ENCODE results near the gene FKBP2.

The FKBP2 gene

DNA sequence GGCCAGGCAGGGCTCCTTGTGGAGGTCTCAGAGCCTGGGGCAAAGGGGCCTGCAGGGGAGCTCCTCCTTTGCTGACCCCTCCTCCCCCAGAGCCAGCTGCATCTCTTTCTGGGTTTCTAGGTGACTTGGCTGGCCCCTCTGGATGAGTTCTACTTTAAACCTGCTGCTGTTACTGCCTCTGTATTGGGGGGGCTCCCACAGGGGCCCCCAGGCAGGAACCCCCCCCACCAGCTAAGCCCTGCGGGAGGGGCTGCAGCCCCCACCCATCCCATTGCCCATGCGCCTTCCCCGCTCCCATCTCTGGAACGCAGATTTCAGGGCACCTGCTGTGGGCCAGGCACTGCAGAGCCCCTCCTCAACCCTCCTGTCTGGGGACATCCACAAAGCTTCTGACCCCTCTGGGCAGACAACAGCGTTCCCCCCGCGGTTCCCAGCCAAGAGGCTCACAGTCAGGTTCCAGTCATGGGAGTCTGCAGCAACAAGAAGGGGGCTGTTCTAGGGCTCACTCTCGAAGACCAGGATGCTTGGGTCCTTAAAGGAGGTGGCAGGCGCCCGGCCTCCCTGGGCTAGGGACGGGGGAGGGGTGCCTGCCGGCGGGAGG, 9.6 kb downstream of the FKBP2 start:
- no peak for DNase-seq

DNA sequence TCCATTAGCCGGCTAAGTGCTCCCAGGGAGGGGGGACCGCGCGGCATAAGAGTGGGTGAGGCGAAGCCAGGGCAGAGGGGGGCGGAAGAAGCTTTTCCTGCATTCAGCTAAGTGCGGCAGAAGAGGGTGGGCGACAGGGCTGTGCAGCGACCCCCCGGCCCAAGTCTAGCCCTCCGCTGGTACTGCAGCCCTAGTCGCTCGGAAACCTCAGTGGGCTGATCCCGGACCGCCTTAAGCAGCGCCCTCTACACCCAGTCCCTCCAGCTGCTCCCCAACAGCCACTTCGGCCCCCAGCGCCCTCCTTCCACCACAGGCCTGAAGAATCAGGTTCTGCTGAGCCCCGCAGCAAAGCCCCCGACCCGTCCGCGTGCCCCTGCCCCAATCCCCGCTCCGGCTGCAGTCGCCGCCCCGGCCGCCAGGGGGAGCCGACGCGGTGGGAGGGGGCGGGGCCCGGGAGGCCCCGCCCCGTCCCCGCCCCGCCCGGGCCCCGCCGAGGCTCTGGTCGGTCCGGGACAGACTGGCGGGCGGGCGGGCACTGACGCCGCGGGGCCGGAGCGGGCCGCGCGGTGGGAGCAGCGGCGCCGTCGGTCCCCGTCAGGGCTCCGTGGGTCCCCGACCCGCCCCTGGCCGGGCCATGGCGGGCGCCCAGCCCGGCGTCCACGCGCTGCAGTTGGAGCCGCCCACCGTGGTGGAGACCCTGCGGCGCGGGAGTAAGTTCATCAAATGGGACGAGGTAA, 10.3 kb downstream of the FKBP2 start, which contains the start of gene PLCB3:
Gene PLCB3 (plus strand): TSS at position 515 of the 737 bp plus-strand sequence. CDS start 120 bp downstream, at position 635.
- DNase-seq, result no peak

DNA sequence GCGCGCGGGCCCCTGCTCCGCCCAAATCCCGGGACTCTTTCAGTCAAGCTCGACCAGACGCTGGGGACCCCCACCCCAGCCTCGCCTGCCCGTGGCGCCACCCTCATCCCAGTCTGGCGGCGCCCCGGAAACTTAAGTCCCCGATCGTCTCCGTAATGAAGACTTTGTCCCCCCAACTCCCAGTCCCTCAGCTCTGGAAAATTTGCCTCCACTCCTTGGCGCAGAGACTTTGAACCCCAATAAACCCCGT, 10.8 kb downstream of the FKBP2 start:
- no peak for DNase-seq

DNA sequence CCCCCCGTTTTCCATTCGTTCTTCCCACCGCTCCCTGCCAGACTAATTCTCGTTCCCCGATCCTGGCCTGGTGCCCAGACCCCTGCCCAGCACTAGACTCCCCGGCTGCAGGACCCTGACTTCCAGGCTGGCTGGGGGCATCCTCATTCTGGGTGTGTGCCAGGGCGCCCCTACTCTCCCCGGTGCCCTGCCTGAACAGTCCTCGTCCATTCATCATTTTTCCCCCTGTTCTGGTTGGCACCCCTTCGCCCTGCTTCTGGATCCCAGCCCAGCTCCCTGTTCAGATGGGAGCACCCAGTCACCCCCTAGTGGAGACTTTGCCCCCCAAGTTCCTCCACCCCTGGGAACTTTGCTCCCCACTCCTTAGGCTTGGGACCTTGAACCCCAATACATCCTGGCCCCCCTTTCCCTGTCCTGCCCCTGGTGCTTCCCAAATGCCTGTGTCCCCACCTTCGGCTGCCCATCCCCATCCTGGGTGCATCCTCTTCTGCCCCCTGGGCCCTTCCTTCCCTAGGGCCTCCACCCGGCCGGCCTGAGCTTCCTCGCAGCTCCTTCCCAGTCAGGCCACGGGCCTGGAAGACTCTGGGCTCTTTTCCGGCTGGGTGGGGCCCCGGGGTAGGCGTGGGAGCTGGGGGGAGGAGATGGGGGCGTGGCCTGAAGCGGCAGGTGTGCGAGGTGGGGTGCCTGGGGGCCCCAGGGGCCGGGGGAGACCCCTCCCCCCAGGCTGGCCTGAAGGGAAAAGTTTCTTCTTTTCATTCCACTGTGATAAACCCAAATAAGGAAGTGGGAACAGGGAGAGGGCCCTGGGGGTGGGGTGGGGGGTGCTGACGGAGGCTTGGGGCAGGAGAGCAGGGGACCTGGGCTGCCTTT, 11.3 kb downstream of the FKBP2 start:
- no peak for DNase-seq

DNA sequence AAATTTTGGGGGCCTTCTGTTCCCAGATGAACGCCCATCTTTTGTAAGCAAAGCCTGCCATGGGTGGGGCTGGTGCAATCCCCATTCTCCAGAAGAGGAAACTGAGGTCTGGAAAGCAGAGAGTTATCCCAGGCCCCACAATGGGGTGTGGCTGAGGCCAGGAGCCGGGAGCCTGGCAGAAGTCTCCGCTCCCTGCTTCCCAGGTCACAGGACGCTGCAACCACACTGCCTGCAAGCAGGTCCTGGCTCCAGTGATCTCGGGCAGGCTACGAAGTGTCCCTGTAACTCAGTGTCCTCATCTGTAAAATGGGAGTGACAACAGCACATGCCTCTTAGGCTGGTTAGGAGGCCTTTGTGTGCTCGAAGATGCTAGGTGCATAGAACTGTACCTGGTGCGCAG, 12.1 kb downstream of the FKBP2 start:
- DNase-seq, result no peak

DNA sequence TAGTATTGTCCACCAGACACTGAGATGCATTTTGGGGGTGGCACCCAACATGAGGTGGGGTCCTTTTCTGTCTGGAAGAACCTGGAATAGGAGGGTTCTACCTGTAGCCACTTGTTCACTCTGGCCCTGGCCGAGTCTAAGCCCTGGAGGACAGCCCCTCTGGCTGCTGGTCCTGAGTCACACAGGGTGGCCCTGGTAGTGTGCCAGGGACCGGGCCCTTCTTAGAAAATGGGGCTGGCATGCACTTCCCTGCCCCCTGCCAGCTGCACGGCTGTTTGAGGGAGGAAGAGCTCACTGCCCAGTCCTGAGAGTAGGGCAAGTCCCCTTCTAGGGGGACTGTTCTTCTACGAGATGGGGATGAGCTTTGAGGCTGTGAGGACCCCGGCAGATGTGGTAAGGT, 12.6 kb downstream of the FKBP2 start:
- DNase-seq, result no peak

DNA sequence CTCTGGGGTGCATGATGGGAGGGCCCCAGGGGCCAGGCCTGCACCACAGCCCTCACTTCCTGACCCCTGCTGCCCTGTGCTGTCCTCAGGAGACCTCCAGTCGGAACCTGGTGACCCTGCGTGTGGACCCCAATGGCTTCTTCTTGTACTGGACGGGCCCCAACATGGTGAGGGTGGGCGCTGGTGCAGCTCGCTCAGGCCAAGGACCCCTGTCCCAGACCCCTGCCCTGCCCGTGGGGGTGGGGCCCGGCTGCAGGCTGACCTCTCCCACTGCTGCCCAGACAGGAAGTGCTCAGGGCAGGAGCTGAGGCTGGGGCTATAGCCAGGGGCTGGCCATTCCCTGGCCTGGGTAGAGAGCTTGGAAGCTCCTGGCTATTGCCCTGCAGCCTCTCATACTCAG, 13.4 kb downstream of the FKBP2 start:
- DNase-seq, result no peak

DNA sequence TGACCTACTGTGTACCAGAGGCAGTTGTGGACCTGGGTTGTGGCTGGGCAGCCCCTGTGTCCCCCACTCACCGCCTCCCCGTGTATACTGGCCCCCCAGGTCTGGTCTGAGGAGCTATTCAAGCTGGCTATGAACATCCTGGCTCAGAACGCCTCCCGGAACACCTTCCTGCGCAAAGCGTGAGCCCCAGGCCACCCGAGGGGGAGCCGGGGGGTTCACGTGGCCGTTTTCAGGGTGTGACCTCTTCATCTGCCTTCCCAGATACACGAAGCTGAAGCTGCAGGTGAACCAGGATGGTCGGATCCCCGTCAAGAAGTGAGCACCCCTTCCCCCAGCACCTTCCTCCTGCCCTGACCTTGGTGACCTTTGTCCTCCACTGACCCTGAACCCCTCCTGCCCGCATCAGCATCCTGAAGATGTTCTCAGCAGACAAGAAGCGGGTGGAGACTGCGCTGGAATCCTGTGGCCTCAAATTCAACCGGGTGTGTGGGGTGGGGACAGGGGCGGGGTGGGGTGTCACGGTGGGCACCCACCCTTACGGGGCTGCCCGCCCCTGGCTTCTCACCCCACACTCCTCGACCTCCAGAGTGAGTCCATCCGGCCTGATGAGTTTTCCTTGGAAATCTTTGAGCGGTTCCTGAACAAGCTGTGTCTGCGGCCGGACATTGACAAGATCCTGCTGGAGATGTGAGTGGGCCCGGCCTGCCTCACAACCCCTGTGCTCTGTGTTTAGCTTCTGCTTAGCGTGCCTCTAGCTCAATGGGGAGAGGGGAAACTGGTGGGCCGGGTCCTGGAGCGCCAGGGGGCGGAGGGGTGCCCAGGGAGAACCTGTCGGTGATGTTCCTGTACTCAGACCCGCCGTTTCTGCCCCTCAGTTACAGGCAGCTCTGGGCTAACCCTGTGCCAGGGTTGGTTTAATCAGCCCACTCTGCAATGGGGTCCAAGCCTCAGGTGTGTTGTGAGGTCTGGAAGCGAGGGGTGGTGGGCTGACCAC, 14.5 kb downstream of the FKBP2 start:
- no peak for DNase-seq

DNA sequence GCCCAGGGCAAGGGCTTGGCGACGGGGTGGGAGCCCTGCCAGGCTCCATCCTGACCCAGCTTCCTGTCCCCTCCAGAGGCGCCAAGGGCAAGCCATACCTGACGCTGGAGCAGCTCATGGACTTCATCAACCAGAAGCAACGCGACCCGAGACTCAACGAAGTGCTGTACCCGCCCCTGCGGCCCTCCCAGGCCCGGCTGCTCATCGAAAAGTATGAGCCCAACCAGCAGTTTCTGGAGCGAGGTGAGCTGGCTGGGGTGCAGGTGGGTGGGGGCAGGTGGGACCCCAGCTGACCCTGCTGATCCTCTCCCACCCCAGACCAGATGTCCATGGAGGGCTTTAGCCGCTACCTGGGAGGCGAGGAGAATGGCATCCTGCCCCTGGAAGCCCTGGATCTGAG, 15.4 kb downstream of the FKBP2 start:
- no peak for DNase-seq

DNA sequence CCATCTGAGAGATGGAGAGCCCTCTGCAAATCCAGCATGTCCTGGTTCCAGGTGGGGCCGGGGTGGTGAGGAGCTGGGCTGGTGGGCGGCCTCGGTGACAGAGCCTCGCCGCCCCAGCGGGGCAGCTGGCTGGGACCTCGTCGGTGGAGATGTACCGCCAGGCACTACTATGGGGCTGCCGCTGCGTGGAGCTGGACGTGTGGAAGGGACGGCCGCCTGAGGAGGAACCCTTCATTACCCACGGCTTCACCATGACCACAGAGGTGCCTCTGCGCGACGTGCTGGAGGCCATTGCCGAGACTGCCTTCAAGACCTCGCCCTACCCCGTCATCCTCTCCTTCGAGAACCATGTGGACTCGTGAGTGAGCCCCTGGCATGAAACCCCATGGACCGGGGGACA, 17.5 kb downstream of the FKBP2 start:
- DNase-seq, result no peak

DNA sequence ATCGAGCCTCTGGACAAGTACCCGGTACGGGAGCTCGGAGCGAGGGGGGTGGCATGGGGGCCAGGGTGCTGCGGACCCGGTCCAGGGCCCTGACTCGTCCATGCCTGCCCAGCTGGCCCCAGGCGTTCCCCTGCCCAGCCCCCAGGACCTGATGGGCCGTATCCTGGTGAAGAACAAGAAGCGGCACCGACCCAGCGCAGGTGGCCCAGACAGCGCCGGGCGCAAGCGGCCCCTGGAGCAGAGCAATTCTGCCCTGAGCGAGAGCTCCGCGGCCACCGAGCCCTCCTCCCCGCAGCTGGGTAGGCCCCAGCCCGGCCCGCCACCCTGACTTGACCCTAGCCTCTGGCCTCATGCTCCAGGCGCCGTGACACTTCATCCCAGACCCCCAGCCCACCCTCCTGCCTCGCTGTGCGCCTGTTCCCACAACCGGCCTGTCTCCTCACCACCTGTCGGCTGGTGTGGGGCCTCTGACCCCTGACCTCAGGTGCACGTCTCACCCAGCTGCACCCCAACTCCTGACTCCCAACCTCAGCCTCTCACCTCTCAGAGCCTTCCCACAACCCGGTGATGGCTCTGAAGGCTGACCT, 18.1 kb downstream of the FKBP2 start:
- DNase-seq, result no peak

DNA sequence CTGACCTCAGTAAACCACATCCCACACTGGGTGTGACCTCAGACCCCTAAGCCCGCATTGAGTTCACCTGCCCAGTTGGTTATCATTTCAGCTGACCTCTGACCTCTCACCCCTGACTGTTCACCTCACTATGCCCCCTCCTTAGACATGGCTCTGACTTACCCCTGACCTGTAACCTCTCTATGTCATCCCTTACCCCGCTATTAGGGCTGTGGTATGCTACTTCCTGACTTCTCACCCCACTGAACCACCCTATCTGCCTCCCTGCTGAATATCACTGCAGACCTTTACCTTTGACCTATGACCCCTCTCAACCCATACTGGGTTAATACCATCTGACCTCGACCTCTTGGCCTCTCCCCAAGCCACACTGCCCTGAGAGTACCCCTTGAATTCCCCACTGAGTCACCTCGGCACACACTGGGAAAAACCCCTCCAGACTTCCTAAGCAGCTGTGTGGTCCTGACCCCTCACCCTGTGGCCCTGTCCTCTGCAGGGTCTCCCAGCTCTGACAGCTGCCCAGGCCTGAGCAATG, 18.7 kb downstream of the FKBP2 start:
- no peak for DNase-seq

DNA sequence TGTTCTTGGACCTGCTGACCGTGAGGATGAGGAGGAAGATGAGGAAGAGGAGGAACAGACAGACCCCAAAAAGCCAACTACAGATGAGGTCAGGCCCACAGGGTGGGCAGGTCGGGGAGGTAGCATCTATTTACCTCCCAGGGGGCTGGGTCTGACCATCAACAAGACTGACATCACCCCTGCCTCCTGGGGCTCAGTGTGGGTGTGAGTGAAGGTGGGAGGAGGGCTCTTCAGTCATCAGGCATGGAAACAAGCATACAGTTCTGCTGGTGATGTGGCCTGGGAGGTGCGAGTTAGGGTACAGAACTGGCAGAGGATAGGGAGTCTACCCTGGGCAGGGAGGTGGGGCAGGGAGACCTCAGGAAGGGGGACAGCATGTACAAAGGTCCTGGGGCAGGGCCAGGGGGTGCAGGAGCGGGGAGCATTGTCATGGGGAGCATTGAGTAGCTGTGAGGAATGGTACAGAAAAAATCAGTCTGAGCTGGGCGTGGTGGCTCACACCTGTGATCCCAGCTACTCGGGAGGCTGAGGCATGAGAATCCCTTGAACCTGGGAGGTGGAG, 19.3 kb downstream of the FKBP2 start:
- DNase-seq, result no peak

DNA sequence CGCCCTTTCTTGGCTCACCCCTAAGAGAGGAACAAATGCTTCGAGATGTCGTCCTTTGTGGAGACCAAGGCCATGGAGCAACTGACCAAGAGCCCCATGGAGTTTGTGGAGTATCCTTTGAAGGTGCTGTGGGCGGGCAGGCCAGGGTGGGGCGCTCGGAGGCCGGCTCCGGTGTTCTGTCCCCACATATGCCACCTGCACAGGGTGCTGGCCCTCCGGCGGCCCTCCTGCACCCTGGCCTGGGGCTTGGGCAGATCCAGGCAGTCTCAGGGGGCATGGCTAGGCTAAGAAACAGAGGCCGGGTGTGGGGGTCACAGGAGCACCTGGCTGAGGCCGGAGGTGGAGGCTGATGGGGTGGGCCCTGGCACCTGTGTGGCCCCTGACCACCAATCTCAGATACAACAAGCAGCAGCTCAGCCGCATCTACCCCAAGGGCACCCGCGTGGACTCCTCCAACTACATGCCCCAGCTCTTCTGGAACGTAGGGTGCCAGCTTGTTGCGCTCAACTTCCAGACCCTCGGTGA, 20.7 kb downstream of the FKBP2 start:
- DNase-seq, result no peak

DNA sequence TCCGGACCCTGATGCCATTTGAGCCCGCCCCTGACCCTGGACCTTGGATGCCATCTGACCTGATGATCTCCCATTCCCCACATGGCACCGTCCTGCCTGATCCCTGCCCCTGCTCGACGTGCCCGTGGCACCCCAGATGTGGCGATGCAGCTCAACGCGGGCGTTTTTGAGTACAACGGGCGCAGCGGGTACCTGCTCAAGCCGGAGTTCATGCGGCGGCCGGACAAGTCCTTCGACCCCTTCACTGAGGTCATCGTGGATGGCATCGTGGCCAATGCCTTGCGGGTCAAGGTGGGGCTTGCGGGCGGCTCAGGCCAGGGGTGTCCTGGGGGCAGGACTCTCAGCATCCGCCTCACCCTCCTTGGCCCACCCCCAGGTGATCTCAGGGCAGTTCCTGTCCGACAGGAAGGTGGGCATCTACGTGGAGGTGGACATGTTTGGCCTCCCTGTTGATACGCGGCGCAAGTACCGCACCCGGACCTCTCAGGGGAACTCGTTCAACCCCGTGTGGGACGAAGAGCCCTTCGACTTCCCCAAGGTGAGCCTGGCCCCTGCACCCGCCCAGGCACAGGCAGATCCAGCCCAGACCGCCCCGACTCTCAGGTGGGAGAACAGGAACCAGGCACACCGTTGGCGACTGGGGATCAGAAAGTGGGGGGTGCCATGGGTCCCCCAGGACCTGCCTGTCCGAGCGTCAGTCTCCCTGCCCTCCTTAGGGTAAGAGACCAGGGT, 21.5 kb downstream of the FKBP2 start:
- no peak for DNase-seq

DNA sequence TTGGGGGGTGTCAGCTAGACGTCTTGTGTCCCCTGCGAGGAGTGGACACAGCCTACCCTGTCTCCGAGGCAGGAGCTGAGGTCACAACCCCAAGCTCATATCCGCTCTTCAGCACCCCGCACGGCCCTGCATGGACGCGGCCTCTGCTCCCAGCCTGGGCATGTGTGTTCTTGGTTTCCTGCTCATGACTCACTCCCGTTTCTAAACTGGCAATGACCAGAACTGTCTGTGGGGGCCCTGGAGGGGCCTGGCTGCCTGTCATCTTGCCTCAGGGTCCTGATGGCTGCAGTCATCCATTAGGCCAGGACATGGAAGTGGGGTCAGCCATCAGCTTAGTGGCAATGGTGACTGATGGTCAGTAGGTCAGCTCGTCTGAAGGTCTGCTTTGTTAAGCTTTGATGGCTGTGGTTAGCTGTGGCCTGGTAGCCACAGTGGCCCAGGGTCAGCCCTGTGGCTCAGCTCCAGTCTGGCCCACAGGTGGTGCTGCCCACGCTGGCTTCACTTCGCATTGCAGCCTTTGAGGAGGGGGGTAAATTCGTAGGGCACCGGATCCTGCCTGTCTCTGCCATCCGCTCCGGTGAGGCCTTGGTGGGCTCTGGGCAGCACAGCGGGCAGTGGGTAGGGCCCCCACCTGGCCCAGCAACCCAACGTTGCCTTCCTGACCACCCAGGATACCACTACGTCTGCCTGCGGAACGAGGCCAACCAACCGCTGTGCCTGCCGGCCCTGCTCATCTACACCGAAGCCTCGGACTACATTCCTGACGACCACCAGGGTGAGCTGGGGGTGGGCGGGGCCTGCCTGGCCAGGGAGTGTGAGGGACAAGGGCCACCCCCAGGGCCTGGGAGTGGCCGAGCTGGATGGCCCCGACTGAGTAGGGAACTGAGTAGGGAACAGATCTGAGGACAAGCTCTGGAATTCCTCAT, 22.4 kb downstream of the FKBP2 start:
- DNase-seq, result no peak

DNA sequence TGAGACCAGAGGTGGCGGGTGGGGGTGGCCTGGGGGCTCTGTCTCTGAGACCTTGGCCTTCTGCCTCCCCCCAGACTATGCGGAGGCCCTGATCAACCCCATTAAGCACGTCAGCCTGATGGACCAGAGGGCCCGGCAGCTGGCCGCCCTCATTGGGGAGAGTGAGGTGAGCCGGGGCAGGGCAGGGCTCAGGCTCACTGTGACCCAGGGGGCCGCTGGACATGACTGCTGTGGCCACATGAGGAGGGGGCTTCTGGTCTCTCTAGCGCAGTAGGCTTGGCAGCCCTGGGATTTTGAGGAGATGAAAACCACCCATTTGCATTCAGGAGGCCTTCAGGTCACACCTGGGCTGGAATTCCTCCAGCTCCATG, 23.0 kb downstream of the FKBP2 start:
- no peak for DNase-seq

DNA sequence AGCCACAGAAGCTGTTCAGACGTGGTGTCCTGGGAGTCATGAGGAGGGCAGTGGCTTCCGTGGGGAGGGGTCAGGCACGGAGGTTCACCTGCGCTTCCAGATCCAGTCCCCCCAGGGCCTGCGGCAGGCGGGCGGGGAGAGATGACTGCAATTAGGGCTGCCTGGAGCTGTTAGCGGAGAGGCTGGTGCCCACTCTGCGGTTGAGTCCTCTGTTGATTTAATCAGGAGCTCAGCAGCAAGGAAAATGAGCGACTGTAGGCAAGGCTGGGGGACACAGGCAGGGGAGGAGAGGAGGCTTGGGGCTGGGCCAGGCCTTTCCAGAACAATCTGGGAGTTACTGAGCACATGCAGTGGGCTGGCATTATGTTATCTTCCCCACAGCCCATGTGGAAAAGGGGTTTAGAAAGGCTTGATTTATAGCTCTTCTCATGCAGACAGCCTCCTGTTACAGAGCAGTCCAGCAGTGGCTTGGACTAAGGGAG, 23.5 kb downstream of the FKBP2 start:
- peak; percentile 59 for DNase-seq

All from NCI-H2107 (cell line).